ENCODE data around the gene POC1B. TPM values are rescaled to one million over a fixed set of nuclear protein-coding genes. Genes with fewer than 3 reads are reported as not detected.
A peak's percentile ranks its signal among the peaks of the same experiment; 100 is the strongest.

Gene POC1B
- total RNA-seq, 1 donor from 2014 or later = 40.3 TPM

DNA sequence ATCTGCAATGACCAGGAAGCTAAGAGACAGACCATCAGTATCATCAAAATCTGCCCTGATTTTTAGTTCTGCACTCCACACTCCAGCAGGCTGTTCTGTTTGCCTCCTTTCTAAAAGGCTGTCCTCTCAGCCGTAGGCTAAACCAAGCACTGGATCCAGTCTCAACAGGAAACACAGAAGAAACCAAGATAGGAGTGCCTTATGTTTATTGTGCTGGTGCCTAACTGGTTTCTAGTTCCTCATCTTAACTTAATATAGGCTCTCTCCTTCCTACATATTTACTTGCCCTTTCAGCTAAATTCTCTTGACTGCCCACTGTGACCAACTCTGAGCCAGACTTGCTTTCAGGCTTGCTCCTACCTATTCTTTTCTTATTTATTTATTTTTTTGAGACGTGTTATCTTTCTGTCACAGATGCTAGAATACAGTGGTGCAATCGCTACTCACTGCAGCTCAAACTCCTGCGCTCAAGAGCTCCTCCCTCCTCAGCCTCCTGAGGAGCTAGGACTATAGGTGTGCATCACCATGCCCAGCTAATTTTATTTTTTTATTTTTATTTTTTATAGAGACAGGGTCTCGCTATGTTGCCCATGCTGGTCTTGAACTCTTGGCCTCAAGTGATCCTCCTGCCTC is 32.1 kb downstream of the POC1B start:
- H3K27me3 ChIP-seq = no peaks in the 10 kb centered on the region
- no peak overlapping the region for H3K4me3 Mint-ChIP-seq
- no peak overlapping the region for H3K27ac Mint-ChIP-seq
- H3K4me3 ChIP-seq = no peak overlapping the region
- no peaks in the 10 kb centered on the region for H4K20me1 ChIP-seq (ENCODE audit: low read depth)
- no peak overlapping the region for H3K9ac ChIP-seq
- H3K27ac ChIP-seq = no peak overlapping the region
- peaks cover 2% of the 10 kb centered on the region for H3K9me3 Mint-ChIP-seq
- H3K79me2 ChIP-seq (ENCODE audit: low read depth) = no peaks in the 10 kb centered on the region
- no peaks in the 10 kb centered on the region for H3K36me3 ChIP-seq
- no peaks in the 10 kb centered on the region for H3F3A ChIP-seq (ENCODE audit: low read depth)
- no peak overlapping the region for H2AFZ ChIP-seq (replicated peaks)
- H3K4me2 ChIP-seq = no peak overlapping the region
- TF ChIP-seq EZH2phosphoT487 (IDR thresholded peaks at IDR 0.05) (no peak), EZH2 (IDR thresholded peaks at IDR 0.05) (no peak), CTCF (IDR thresholded peaks at IDR 0.05) (no peak)
- H3K4me1 ChIP-seq = no peaks in the 10 kb centered on the region
- no peaks in the 10 kb centered on the region for H3K27me3 Mint-ChIP-seq (ENCODE audit: insufficient read depth, low read depth)
- H3K36me3 Mint-ChIP-seq = peaks cover 14% of the 10 kb centered on the region
- no peaks in the 10 kb centered on the region for H3K4me1 Mint-ChIP-seq
- no peaks in the 10 kb centered on the region for H3K9me3 ChIP-seq (ENCODE audit: low read depth)
- no peak for DNase-seq (ENCODE audit: low spot score)

- Mint-ChIP-seq H3K9me3 (peaks cover 2% of the 10 kb centered on the region), H3K4me1 (no peaks in the 10 kb centered on the region), H3K4me3 (no peak overlapping the region), H3K27me3 (ENCODE audit: insufficient read depth, low read depth) (no peaks in the 10 kb centered on the region), H3K36me3 (peaks cover 14% of the 10 kb centered on the region), H3K27ac (no peak overlapping the region)
- Histone ChIP-seq H2AFZ (replicated peaks) (no peak overlapping the region), H3K4me3 (no peak overlapping the region), H3F3A (ENCODE audit: low read depth) (no peaks in the 10 kb centered on the region), H3K4me2 (no peak overlapping the region), H3K9ac (no peak overlapping the region), H3K27ac (no peak overlapping the region), H4K20me1 (ENCODE audit: low read depth) (no peaks in the 10 kb centered on the region), H3K27me3 (no peaks in the 10 kb centered on the region), H3K79me2 (ENCODE audit: low read depth) (no peaks in the 10 kb centered on the region), H3K4me1 (no peaks in the 10 kb centered on the region), H3K9me3 (ENCODE audit: low read depth) (no peaks in the 10 kb centered on the region), H3K36me3 (no peaks in the 10 kb centered on the region)
- TF ChIP-seq EZH2 (IDR thresholded peaks at IDR 0.05) (no peak), EZH2phosphoT487 (IDR thresholded peaks at IDR 0.05) (no peak), CTCF (IDR thresholded peaks at IDR 0.05) (no peak)
- DNase-seq (ENCODE audit: low spot score) = no peak
These were observed 33.0 kb downstream of the POC1B start for GRCh38 chr12:89492883-89493282.

- Mint-ChIP-seq H3K4me3 (peak overlapping the region; percentile 26), H3K4me1 (peaks cover 9% of the 10 kb centered on the region), H3K9me3 (no peaks in the 10 kb centered on the region), H3K27me3 (ENCODE audit: insufficient read depth, low read depth) (no peaks in the 10 kb centered on the region), H3K27ac (no peak overlapping the region), H3K36me3 (peaks cover 14% of the 10 kb centered on the region)
- no peak for DNase-seq (ENCODE audit: low spot score)
- TF ChIP-seq EZH2phosphoT487 (IDR thresholded peaks at IDR 0.05) (no peak), CTCF (IDR thresholded peaks at IDR 0.05) (no peak), EZH2 (IDR thresholded peaks at IDR 0.05) (no peak)
- Histone ChIP-seq H2AFZ (replicated peaks) (no peak overlapping the region), H3K79me2 (ENCODE audit: low read depth) (no peaks in the 10 kb centered on the region), H3K4me1 (peaks cover 7% of the 10 kb centered on the region), H3F3A (ENCODE audit: low read depth) (no peaks in the 10 kb centered on the region), H4K20me1 (ENCODE audit: low read depth) (no peaks in the 10 kb centered on the region), H3K4me3 (no peak overlapping the region), H3K27me3 (no peaks in the 10 kb centered on the region), H3K9me3 (ENCODE audit: low read depth) (no peaks in the 10 kb centered on the region), H3K9ac (no peak overlapping the region), H3K27ac (no peak overlapping the region), H3K4me2 (no peak overlapping the region), H3K36me3 (no peaks in the 10 kb centered on the region)
These were observed 34.9 kb downstream of the POC1B start for GRCh38 chr12:89490922-89491321.
